SU-DHL-6 (cell line): ENCODE measurements around the gene BNIP1.

Source experiments
- H2AFZ ChIP-seq: fragments of 200-600 bp; sonication (generic); 2 replicates; pipeline ENCODE4 v1.6.1; 2014; ENCODE audit warnings: low read depth, mild to moderate bottlenecking, moderate library complexity, mixed read lengths, antibody characterized with exemption, low read length; ENCODE audit not compliant: severe bottlenecking
- H3F3A ChIP-seq: fragments of 200-600 bp; shearing (Covaris generic); 2 replicates; pipeline ENCODE4 v1.6.0; 2016; ENCODE audit warnings: antibody characterized with exemption, mild to moderate bottlenecking; ENCODE audit not compliant: insufficient read depth
- H3K27ac ChIP-seq: fragments of 200-600 bp; sonication (generic); 2 replicates; pipeline ENCODE4 v1.5.1; 2016; ENCODE audit warnings: low read depth, mild to moderate bottlenecking, low read length, moderate library complexity, mixed read lengths
- H3K27me3 ChIP-seq: fragments of 200-600 bp; sonication (generic), shearing (Covaris generic); 2 replicates; pipeline ENCODE4 v1.6.0; 2014; ENCODE audit warnings: mild to moderate bottlenecking, low read length
- H3K36me3 ChIP-seq: fragments of 200-600 bp; sonication (generic); 2 replicates; pipeline ENCODE4 v1.6.1; 2014; ENCODE audit warnings: mild to moderate bottlenecking, low read length, mixed read lengths
- H3K4me2 ChIP-seq: fragments of 300-600, 200-600 bp; shearing (Covaris generic), sonication (generic); 2 replicates; pipeline ENCODE4 v1.6.0; 2014; ENCODE audit warnings: low read length, low read depth, mild to moderate bottlenecking; ENCODE audit not compliant: poor library complexity, severe bottlenecking
- H3K4me3 ChIP-seq: fragments of 200-600 bp; sonication (generic); 2 replicates; pipeline ENCODE4 v1.5.1; 2014; ENCODE audit warnings: antibody characterized with exemption, low read length, mild to moderate bottlenecking, mixed read lengths; ENCODE audit not compliant: insufficient read depth, poor library complexity, severe bottlenecking
- H3K79me2 ChIP-seq: fragments of 200-600 bp; sonication (generic); 2 replicates; pipeline ENCODE4 v1.6.1; 2014; ENCODE audit warnings: mild to moderate bottlenecking, low read length, moderate library complexity; ENCODE audit not compliant: insufficient read depth
- H3K9ac ChIP-seq: fragments of 200-600 bp; sonication (generic); 2 replicates; pipeline ENCODE4 v1.7.0; 2014; ENCODE audit warnings: mild to moderate bottlenecking, low read length
- H3K9me2 ChIP-seq: fragments of 200-600 bp; sonication (generic); replicated peaks from 2 replicates; pipeline ENCODE4 v1.6.1; 2014; ENCODE audit warnings: low read length; ENCODE audit not compliant: insufficient read depth
- H3K9me3 ChIP-seq: fragments of 200-600 bp; sonication (generic); 2 replicates; pipeline ENCODE4 v1.6.1; 2014; ENCODE audit warnings: low read length, mixed read lengths; ENCODE audit not compliant: insufficient read depth
- H4K20me1 ChIP-seq: fragments of 200-600 bp; sonication (generic); 2 replicates; pipeline ENCODE4 v1.6.1; 2014; ENCODE audit warnings: low read depth, mild to moderate bottlenecking, antibody characterized with exemption, low read length, moderate library complexity, mixed read lengths
- EZH2phosphoT487 ChIP-seq: fragments of 200-600 bp; sonication (generic), shearing (Covaris generic); conservative IDR thresholded peaks from 2 replicates; pipeline ENCODE4 v1.6.1; 2018; ENCODE audit warnings: mild to moderate bottlenecking, antibody characterized with exemption, low read length, moderate library complexity, mixed read lengths
- TF ChIP-seq, protein P1 (sequence below): fragments of 200-600 bp; sonication (generic); IDR thresholded peaks from one replicate; pipeline ENCODE4 v1.5.1; 2017; ENCODE audit warnings: antibody characterized with exemption, mild to moderate bottlenecking, low read length, moderate library complexity; ENCODE audit not compliant: insufficient read depth, poor library complexity, severe bottlenecking

The BNIP1 gene

GRCh38 chr5:173196133-173196952 lies 52.0 kb downstream of the BNIP1 start:
- no peak for TF ChIP-seq EZH2phosphoT487
- TF ChIP-seq, protein P1, sequence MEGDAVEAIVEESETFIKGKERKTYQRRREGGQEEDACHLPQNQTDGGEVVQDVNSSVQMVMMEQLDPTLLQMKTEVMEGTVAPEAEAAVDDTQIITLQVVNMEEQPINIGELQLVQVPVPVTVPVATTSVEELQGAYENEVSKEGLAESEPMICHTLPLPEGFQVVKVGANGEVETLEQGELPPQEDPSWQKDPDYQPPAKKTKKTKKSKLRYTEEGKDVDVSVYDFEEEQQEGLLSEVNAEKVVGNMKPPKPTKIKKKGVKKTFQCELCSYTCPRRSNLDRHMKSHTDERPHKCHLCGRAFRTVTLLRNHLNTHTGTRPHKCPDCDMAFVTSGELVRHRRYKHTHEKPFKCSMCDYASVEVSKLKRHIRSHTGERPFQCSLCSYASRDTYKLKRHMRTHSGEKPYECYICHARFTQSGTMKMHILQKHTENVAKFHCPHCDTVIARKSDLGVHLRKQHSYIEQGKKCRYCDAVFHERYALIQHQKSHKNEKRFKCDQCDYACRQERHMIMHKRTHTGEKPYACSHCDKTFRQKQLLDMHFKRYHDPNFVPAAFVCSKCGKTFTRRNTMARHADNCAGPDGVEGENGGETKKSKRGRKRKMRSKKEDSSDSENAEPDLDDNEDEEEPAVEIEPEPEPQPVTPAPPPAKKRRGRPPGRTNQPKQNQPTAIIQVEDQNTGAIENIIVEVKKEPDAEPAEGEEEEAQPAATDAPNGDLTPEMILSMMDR = no peak
- Histone ChIP-seq H3K4me2 (no peak overlapping the region), H3K79me2 (no peaks in the 10 kb centered on the region), H3F3A (no peaks in the 10 kb centered on the region), H3K36me3 (no peaks in the 10 kb centered on the region), H2AFZ (no peak overlapping the region), H3K9me2 (no peaks in the 10 kb centered on the region), H3K27ac (no peak overlapping the region), H3K27me3 (no peaks in the 10 kb centered on the region), H4K20me1 (no peaks in the 10 kb centered on the region), H3K9me3 (peaks cover 8% of the 10 kb centered on the region; the same call in 1 of the 2 replicates), H3K9ac (no peak overlapping the region), H3K4me3 (no peak overlapping the region)

DNA sequence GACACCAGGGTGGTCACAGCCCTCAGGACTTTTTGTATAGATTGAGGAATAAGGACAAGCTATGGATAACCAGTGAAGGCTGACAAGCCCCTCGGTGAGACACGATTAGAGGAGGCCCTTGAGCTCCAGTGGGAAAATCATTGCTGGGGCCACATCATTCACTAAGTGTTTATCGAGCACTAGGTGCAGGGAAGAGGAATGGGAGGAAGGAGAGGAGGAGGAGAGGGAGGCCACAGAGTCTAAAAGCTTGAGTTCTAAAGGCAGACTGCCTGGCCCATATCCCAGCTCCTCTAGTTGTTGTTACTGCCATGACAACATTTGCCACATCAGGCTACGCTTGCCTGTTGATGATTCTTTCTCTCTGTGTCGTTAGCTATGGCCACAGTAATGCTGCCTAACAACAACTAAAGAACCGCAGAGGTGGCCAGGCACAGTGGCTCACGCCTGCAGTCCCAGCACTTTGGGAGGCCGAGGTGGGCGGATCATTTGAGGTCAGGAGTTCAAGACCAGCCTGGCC lies 53.1 kb downstream of the BNIP1 start:
- no peak overlapping the region for H3K4me2 ChIP-seq
- no peak overlapping the region for H3K4me3 ChIP-seq
- H3K27me3 ChIP-seq = no peaks in the 10 kb centered on the region
- H4K20me1 ChIP-seq = no peaks in the 10 kb centered on the region
- TF ChIP-seq, protein P1 = no peak
- TF ChIP-seq EZH2phosphoT487 = no peak
- no peaks in the 10 kb centered on the region for H3F3A ChIP-seq
- peaks cover 8% of the 10 kb centered on the region; the same call in 1 of the 2 replicates for H3K9me3 ChIP-seq
- no peaks in the 10 kb centered on the region for H3K36me3 ChIP-seq
- no peak overlapping the region for H3K9ac ChIP-seq
- no peaks in the 10 kb centered on the region for H3K79me2 ChIP-seq
- H2AFZ ChIP-seq = no peak overlapping the region
- no peak overlapping the region for H3K27ac ChIP-seq
- H3K9me2 ChIP-seq = no peaks in the 10 kb centered on the region

DNA sequence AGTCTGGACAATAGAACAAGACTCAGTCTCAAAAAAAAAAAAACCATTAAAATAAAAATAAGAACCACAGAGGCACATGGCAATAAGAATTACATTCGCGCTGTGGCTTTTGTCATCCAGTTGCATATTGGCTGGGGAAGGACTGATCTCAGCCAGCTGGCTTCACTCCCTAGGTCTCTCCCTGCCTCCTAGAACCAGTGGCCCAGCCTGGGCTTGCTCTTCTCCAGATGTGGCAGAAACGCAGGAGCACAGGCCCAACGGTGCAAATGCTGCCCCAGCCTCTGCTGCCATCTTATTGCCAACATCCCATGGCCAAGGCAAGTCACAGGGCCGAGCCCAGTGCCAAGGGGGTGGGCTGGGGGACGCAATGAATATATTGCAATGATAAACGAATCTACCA lies 53.7 kb downstream of the BNIP1 start:
- Histone ChIP-seq H3F3A (no peaks in the 10 kb centered on the region), H3K27ac (no peak overlapping the region), H3K9me3 (peaks cover 8% of the 10 kb centered on the region; the same call in 1 of the 2 replicates), H4K20me1 (no peaks in the 10 kb centered on the region), H3K4me3 (no peak overlapping the region), H3K9ac (no peak overlapping the region), H3K9me2 (no peaks in the 10 kb centered on the region), H3K36me3 (no peaks in the 10 kb centered on the region), H3K4me2 (no peak overlapping the region), H3K79me2 (no peaks in the 10 kb centered on the region), H2AFZ (no peak overlapping the region), H3K27me3 (no peaks in the 10 kb centered on the region)
- no peak for TF ChIP-seq EZH2phosphoT487
- TF ChIP-seq, protein P1 = no peak
